ENCODE data around the gene SYPL1.

GRCh38 chr7:106120500-106120899 is 8.4 kb upstream of the SYPL1 start:
- no peak for TF ChIP-seq POLR2AphosphoS5 (IDR thresholded peaks at IDR 0.05; ENCODE audit: borderline replicate concordance, low read depth, low read length)
- TF ChIP-seq EZH2 (IDR thresholded peaks at IDR 0.05), result no peak
